Heart right ventricle (tissue), 16 donors: ENCODE data around the gene FGFR4. TPM values are rescaled to one million over a fixed set of nuclear protein-coding genes. Genes with fewer than 3 reads are reported as not detected.

Experiments used
- ATAC-seq, 8 donors: fragments of 200-7000 bp; cut with Tn5 transposase; one replicate each; pipeline ENCODE4 v1.9.1; 2020; ENCODE audit warnings: mild to moderate bottlenecking in 8 of 8, moderate library complexity in 8 of 8, moderate number of reproducible peaks in 1 of 8
- DNase-seq, 2 donors: peaks; one replicate each; pipeline ENCODE4 v3.0.0-alpha.2; 2020
- H3K27ac ChIP-seq, 10 donors: fragments of 200-600 bp; sonication (generic) in 2 of 10; one replicate each; pipeline versions ENCODE4 v1.5.0 to v1.8.0; 2020 to 2022; ENCODE audit warnings: mild to moderate bottlenecking in 3 of 10
- H3K27me3 ChIP-seq, 7 donors: fragments of 200-600 bp; one replicate each; pipeline ENCODE4 v1.8.0; 2021 to 2022; ENCODE audit warnings: mild to moderate bottlenecking in 2 of 7
- H3K36me3 ChIP-seq, 9 donors: fragments of 200-600 bp; sonication (generic) in 1 of 9; one replicate each; pipeline versions ENCODE4 v1.5.0 to v1.8.0; 2020 to 2022; ENCODE audit warnings: mild to moderate bottlenecking in 2 of 9
- H3K4me1 ChIP-seq, 9 donors: fragments of 200-600 bp; sonication (generic) in 1 of 9; one replicate each; pipeline versions ENCODE4 v1.5.0 to v1.8.0; 2020 to 2022; ENCODE audit warnings: mild to moderate bottlenecking in 4 of 9
- H3K4me3 ChIP-seq, 10 donors: fragments of 200-600 bp; sonication (generic) in 2 of 10; one replicate each; pipeline versions ENCODE4 v1.5.0 to v1.8.0; 2020 to 2022; ENCODE audit warnings: mild to moderate bottlenecking in 7 of 10, moderate library complexity in 2 of 10
- H3K9me3 ChIP-seq, 11 donors: fragments of 200-600 bp in 10 of 11; sonication (generic) in 2 of 11; one replicate each; pipeline versions ENCODE4 v1.5.0 to v1.8.0; 2013 to 2022; ENCODE audit warnings: mild to moderate bottlenecking in 2 of 11, control low read depth in 1 of 11, moderate library complexity in 1 of 11
- CTCF ChIP-seq, 9 donors: fragments of 200-600 bp; sonication (generic) in 2 of 9; IDR thresholded peaks; one replicate each; pipeline versions ENCODE4 v1.5.0 to v1.8.0; 2021 to 2022; ENCODE audit warnings: antibody characterized with exemption in 9 of 9, mild to moderate bottlenecking in 5 of 9, moderate library complexity in 1 of 9
- WGBS, 2 donors: extraction: QIAGEN DNeasy Blood & Tissue Kit; methylation state at CpG; one replicate each; pipeline ENCODE4 v1.1.7; 2013; ENCODE audit warnings: inconsistent platforms in 1 of 2; 5-methylcytosine and 5-hydroxymethylcytosine counted together
- intact Hi-C, 10 donors: fragments of 100-400 bp; cut with DNase I; formaldehyde crosslinking; loops; one replicate each; pipeline versions ENCODE4 v1.11.1 to v1.14.2; 2022
- polyA plus RNA-seq, 2 donors: library from polyadenylated mRNA; stranded (reverse); fragments of 200-250 nt; gene quantifications; one replicate each; pipeline ENCODE4 v1.2.3, GENCODE V29; 2013
- total RNA-seq, 10 donors: library from RNA; stranded (reverse); fragmentation: NEBNext Ultra II Directional in 3 of 10; extraction: Animal tissue kit (Norgen Biotek cat#: 25700) in 3 of 10; gene quantifications; one replicate each; pipeline versions ENCODE4 v1.2.1 to v1.2.4, GENCODE V29; 2021 to 2023
- donor health status: Arrhythmogenic right ventricular cardiomyopathy.
- donor health status: ischemic (EF 13 %, LVEDD 7.1; RV severe dilation, severe dysfunction).
- donor health status: healthy with polysubstance abuse.
- donor health status: DM: no; HTN: yes; CAD: no.
- donor health status: DM: no; HTN: no; CAD: no.
- donor health status: ischemic (EF 25% LVEDD 6.9; RV normal size, moderate dysfunction).
- donor health status: ischemic (EF 25% LVEDD 5.7; RV mildly dilated, moderate dysfunction).
- donor health status: healthy.
- donor health status: DM: yes; HTN: yes; CAD: no.
- donor health status: Ischemic cardiomyopathy.
- donor health status: ischemic (EF 35%, LVEDD 5.7; RV mildly dilated, moderate dysfunction).
- donor health status: nonischemic (EF 11% LVEDD 7.7; RV severe dilation, severe dysfunction).
- donor health status: DM: yes; HTN: yes; CAD: no.
- donor health status: PGD.
- donor health status: ischemic (EF 29% LVEDD 5.4; RV normal size, mild dysfunction).
- donor health status: nonischemic (EF 23%, LVEDD 6.1; RV moderate dilation, normal function).

The FGFR4 gene
- total and polyA plus RNA-seq, 12 donors = 0.25 to 2.7 (median 0.53) TPM; not detected in 1

- peak overlapping the region; percentile 85 to 98 (median 94) for H3K27ac ChIP-seq
- no peaks in the 10 kb centered on the region for H3K27me3 ChIP-seq
- ATAC-seq (peak in 1 of 8 donors; percentile 1), DNase-seq (no peak)
- WGBS, 2 donors = 12 to 15% methylated on average over 13 of the region's 13 CpGs
- peak overlapping the region; percentile 65 to 90 (median 74) for H3K4me3 ChIP-seq
- peaks cover 21 to 62% (median 53%) of the 10 kb centered on the region in 9 donors for H3K4me1 ChIP-seq
- TF ChIP-seq CTCF (IDR thresholded peaks at IDR 0.05) = no peak
- no peaks in the 10 kb centered on the region for H3K9me3 ChIP-seq
- intact Hi-C loops = loop anchor here in 1 of 10 donors (5.0 kb wide), 1 partner anchor 218 kb away; the partner anchor contains the start of gene LMAN2
- peaks cover 0 to 48% (median 18%) of the 10 kb centered on the region in 9 donors for H3K36me3 ChIP-seq
Measured at GRCh38 chr5:177134697-177135225, 48.0 kb downstream of the FGFR4 start.

GRCh38 chr5:177140312-177140711 is 53.6 kb downstream of the FGFR4 start:
- H3K36me3 ChIP-seq = peaks cover 0 to 97% (median 16%) of the 10 kb centered on the region in 9 donors
- WGBS, 2 donors = 97 to 99% methylated on average over 2 of the region's 2 CpGs
- intact Hi-C loops = no loop called here

GRCh38 chr5:177141496-177141895 is 54.8 kb downstream of the FGFR4 start:
- ATAC-seq = no peak
- WGBS, 2 donors = 85 to 89% methylated on average over 3 of the region's 3 CpGs
- DNase-seq = no peak
- H3K36me3 ChIP-seq = peaks cover 0 to 97% (median 9%) of the 10 kb centered on the region in 9 donors
- peaks cover 7 to 66% (median 52%) of the 10 kb centered on the region in 9 donors for H3K4me1 ChIP-seq
- TF ChIP-seq CTCF (IDR thresholded peaks at IDR 0.05) = no peak
- intact Hi-C loops = no loop called here
- no peak overlapping the region for H3K4me3 ChIP-seq
- no peak overlapping the region for H3K27ac ChIP-seq
- no peaks in the 10 kb centered on the region for H3K9me3 ChIP-seq
- H3K27me3 ChIP-seq = no peaks in the 10 kb centered on the region

More at GRCh38 chr5:177140312-177140711, 53.6 kb downstream of the FGFR4 start:
- Histone ChIP-seq H3K9me3 (no peaks in the 10 kb centered on the region), H3K4me1 (peaks cover 17 to 77% (median 64%) of the 10 kb centered on the region in 9 donors), H3K27ac (no peak overlapping the region), H3K4me3 (no peak overlapping the region), H3K27me3 (no peaks in the 10 kb centered on the region)
- no peak for DNase-seq
- TF ChIP-seq CTCF (IDR thresholded peaks at IDR 0.05) = no peak
- no peak for ATAC-seq

GRCh38 chr5:177142098-177142611 is 55.4 kb downstream of the FGFR4 start:
- H3K27ac ChIP-seq = peak overlapping the region in 1 of 10 donors; percentile 20

More at GRCh38 chr5:177142098-177142611, 55.4 kb downstream of the FGFR4 start:
- Histone ChIP-seq H3K4me3 (no peak overlapping the region), H3K36me3 (peaks cover 0 to 97% (median 9%) of the 10 kb centered on the region in 9 donors), H3K27me3 (no peaks in the 10 kb centered on the region), H3K9me3 (no peaks in the 10 kb centered on the region), H3K4me1 (peaks cover 6 to 59% (median 46%) of the 10 kb centered on the region in 9 donors)
- WGBS, 2 donors = 82 to 83% methylated on average over 2 of the region's 2 CpGs
- intact Hi-C loops = no loop called here
- DNase-seq (no peak), ATAC-seq (peak in 6 of 8 donors; percentile 38 to 87 (median 69))
- TF ChIP-seq CTCF (IDR thresholded peaks at IDR 0.05) = no peak
